Glomerular visceral epithelial cell (primary cell): ENCODE measurements around the gene TMEM240.
"Not testable (repeated sequence)": the region's sequence is repeated elsewhere in the genome, so short reads cannot be mapped to it uniquely, and the experiment has no call there.

Source experiments
- DNase-seq: peaks from one replicate; pipeline ENCODE4 v3.0.0-alpha.2; 2016; ENCODE audit errors: extremely low spot score

Gene TMEM240

DNA sequence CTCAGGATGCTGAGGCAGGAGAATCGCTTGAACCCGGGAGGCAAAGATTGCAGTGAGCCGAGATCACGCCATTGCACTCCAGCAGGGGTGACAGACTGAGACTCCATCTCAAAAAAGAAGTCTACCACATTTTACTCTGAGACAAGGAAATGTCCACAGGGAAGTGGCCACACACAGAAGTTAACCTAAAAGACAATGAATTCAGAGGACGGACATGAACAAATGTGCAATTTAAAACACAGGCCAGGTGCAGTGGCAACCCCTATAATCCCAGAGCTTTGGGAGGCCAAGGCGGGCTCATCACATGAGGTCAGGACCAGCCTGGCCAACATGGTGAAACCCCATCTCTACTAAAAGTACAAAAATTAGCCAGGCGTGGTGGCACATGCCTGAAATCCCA lies 17.3 kb upstream of the TMEM240 start:
- DNase-seq = not testable (repeated sequence)

GRCh38 chr1:1556961-1557360 lies 16.5 kb upstream of the TMEM240 start:
- DNase-seq = not testable (repeated sequence)

DNA sequence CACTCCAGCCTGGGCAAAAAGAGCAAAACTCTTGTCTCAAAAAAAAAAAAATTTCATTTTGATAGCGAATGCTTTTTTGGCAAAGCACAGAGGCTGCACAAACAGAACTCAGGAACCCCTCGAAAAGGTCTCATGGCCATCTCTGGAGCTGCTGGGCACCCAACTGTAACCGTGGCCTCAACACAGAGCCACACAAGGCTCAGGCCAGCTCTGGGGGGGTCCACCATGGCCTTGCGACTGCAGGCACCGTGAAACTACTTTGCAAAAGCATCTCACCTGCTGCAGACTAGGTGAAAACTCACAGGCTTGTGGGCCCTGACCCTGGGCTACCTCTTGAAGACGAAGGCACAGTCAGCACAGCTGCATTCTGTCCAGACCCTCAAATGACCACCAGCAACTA lies 16.1 kb upstream of the TMEM240 start:
- DNase-seq = no peak

- peak; percentile 62 for DNase-seq
These were observed 14.8 kb upstream of the TMEM240 start for GRCh38 chr1:1554926-1555915.

GRCh38 chr1:1554550-1554925 lies 14.1 kb upstream of the TMEM240 start:
- no peak for DNase-seq

DNA sequence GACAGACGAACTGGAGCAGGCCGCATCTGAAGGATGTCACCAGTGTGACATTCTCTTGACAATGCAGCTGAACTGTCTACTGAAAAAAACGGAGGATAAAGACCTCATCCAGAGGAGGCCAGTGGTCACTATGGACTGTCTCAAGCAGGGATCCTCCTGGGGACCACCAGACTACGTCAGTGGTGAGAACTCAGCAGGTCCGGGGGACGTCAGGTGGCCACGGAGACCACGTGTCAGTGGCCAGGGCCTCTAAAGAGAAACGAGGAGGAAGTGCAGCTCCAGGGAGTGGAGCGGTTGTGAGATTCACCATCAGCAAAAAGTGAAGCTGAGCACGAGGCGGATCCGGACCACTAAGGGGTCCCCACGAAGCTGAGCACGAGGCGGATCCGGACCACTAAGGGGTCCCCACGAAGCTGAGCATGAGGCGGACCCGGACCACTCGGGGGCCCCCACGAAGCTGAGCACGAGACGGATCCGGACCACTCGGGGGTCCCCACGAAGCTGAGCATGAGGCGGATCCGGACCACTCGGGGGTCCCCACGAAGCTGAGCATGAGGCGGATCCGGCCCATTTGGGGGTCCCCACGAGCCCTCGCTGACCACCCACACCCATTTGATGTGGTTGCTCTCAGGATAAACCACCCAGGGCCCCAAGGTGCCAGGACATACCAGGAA lies 13.5 kb upstream of the TMEM240 start:
- no peak for DNase-seq

GRCh38 chr1:1552263-1552639 lies 11.8 kb upstream of the TMEM240 start:
- DNase-seq = no peak

DNA sequence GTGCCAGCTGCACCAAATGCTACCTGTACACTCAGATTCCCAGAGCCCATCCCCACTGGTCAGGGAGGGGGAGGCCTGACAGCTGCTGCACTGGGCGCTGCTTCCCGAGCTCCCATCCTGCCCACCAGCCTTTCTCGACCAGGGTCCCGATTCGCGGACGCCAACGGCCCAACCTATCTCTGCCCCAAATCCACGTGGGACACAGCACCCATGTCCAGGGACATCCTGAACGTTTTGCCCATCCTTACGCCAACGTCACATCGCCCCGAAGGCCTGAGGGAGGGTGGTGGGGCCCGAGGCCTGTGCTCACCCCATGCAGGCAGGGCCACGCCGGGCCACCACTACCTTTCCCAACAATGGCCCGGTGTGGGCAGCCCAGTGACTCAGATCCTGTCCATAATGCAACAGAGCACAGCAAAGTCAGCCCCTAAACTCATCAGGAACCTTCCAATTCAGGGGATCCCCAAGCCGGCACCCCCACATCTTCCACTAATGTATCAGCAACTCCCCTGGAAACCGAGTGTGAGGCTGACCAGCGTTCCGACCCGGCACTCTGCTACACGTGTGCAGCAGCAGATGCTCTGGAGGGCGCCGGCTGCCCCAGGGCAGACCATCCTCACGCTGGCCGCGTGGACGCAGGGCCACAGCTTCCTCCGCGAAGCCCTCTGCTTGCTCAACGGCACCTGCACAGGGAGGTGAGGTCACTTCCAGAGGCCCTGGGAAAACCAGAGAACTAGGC lies 11.3 kb upstream of the TMEM240 start:
- DNase-seq = no peak

- no peak for DNase-seq
These were observed 10.4 kb upstream of the TMEM240 start for GRCh38 chr1:1550591-1551432.

- no peak for DNase-seq
These were observed 9.7 kb upstream of the TMEM240 start for GRCh38 chr1:1550087-1550486.

GRCh38 chr1:1548591-1548990 lies 8.2 kb upstream of the TMEM240 start:
- DNase-seq = no peak

- no peak for DNase-seq
These were observed 7.1 kb upstream of the TMEM240 start for GRCh38 chr1:1547476-1547875.

GRCh38 chr1:1547011-1547410 lies 6.6 kb upstream of the TMEM240 start:
- DNase-seq = no peak

DNA sequence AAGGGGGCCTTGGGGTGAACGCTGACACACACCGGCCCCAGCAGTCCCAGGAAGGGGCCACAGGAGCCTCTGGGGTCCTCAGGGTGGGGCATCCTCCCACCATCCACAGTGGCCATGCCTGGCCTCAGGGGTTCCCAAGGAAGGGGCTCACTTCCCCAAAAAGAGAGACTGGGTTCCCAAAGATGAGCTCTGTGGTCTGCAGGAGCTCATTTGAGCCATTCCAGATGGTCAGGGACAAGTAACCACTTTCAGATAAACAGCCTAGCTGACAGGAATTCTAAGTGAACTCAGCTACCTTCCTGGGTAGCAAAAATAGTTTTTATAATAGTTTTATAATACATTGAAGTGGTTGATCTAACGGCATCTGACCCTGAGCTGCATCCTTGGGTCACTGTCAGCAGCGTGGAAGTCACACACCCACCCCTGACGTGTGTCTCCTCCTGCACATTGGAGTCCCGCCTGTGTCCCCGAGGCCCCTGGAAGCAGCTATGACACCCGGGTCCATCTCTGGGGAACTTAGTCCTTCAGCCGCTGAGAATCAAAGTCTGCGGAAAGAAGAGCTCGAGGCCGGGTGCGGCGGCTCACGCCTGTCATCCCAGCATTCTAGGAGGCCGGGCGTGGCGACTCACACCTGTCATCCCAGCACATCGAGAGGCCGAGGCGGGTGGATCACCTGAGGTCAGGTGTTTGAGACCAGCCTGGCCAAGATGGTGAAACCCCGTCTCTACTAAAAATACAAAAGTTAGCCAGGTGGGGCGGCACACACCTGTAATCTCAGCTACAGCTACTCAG lies 5.7 kb upstream of the TMEM240 start:
- DNase-seq = no peak

- no peak for DNase-seq
These were observed 4.1 kb upstream of the TMEM240 start for GRCh38 chr1:1544544-1544943.

DNA sequence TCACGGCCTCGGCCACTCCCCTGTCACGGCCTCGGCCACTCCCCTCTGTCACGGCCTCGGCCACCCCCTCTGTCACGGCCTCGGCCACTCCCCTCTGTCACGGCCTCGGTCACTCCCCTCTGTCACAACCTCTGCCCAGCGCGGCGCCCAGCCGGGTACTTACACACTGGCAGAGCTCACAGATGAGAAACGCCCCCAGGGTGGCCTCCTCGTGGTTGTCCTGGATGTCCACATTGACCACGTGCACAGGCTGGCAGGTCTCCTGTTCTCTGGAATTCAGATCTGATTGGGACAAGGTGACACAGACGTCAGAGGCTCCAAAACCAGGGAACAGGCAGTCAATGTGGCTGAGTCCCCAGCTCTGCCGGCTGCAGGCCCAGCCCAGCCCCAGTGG lies 3.3 kb upstream of the TMEM240 start:
- DNase-seq = no peak

DNA sequence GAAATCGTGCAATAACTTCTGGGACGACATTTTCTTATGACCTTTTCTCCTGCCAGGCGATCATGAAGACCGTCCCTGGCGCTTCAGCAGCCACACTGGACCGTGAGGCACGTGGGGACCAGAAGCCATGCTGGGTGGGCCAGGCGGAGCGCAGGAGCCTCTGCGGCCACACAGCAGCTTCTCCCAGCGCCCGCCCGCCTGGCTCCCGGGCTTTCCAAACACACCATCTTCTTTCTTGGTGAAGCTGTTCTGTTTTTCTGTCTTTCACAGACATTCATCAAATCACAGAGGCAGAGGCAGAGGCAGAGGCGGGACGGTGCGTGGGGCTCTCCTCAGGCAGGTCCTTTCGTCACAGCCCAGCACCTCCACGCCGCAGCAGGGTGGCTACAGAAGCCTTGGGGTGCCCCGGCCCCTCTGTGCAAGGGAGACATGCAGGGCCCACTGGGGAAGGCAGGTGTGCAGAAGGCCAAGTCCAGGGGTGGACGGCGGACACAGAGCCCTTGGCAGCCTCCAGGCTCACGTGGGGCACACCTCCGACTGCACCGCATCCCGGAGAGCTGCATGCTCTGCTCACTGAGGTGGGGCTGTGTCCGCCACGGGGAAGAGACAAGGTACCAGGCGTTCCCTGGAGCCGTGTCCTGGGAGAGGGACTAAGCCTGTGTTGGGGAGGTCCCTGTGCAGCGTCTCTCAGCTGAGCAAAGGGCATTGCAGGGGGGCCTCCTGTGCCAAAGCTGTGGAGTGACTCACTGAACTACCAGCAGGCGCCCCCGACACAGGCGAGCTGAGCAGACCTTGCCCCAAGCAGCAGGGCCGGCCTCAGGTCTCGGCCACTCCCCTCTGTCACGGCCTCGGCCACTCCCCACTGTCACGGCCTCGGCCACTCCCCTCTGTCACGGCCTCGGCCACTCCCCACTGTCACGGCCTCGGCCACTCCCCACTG lies 2.6 kb upstream of the TMEM240 start:
- DNase-seq = no peak

DNA sequence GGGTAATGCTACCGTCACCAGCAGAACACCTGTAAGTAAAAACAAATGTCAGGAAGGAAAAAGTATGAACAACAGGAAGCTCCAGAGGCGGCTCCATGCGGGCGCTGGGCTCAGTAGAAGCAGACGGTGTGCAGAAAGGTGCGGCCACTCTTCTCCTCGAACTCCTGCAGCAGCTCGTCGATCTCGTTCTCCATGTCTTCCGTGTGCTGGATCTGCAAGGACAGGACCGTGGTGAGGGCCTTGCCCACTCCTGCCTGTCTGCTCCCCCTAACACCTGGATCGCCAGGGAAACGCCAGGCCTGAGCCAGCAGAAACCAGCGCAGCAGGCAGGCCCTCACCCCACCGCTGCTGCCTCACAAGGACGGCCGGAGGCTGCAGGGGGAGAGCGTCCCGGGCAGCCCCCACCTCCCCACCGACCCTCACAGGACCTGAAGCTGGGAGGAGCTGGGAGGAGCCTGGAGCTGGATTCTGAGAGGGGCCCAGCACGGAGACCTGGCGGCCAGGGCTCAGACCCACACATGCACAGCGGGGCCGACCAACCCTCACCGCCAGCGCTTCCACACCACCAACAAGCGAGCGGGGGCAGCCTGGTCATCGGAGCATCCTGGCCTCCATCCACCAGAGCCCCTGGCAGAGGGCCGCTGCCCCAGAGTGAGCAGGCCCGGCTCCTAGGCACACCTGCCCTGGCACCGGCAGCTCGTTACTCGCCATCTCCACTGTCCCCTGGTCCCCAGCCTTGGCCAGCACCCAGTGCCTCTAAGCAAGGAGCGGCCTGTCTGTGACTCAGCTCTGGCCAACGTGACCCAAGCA lies 1.7 kb upstream of the TMEM240 start:
- no peak for DNase-seq
